Activated CD4-positive, alpha-beta T cell treated with anti-CD3 and anti-CD28 coated beads for 24 hours (primary cell): ENCODE data around the gene PDCL3.

Experiments
- DNase-seq, 2 donors: peaks; one replicate each; pipeline ENCODE4 v3.0.0-alpha.2; 2020; ENCODE audit warnings: low read depth in 2 of 2

Gene PDCL3

DNA sequence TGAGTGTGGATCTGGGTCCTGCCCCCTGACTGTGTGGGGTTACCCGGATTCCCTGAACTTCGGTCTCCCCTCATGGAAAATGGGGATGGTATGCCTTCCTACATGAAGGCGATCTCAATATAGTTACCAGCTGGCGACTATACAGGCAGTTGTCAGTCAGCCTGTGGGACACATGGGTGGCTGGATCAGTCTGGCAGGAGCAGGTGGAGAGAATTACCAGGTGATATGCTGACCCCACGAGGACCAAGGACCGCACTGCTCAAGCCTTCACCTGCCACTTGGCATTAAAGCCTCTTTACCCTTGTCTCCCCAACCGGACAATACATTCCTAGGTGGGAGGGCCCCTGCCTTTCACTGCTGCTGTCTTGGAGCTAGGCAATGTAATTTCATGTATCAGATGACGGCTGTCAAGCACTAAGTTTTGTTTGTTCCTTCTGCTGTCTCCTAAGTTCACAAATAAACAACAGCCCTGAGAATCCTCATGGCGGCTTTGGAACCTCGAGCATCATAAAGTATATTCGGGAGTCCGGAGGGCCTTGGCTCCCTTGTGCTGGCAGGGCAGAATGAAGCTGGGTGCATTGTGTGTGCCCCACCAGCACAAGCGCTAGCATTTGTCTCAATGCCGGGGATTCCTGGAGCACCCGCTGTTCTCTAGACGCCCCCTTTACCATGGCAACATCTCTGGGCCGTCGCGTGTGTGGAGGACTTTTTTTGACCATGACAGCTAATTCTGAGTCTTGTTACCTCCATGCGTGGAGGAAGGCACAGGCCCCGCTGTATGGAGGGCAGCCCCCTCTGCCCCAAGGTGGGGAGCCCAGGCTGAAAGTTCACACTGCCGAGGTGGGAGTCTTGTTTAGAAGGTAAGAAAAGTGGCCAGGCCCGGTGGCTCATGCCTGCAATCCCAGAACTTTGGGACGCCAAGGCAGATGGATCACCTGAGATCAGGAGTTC lies 48.6 kb downstream of the PDCL3 start:
- no peak for DNase-seq

DNA sequence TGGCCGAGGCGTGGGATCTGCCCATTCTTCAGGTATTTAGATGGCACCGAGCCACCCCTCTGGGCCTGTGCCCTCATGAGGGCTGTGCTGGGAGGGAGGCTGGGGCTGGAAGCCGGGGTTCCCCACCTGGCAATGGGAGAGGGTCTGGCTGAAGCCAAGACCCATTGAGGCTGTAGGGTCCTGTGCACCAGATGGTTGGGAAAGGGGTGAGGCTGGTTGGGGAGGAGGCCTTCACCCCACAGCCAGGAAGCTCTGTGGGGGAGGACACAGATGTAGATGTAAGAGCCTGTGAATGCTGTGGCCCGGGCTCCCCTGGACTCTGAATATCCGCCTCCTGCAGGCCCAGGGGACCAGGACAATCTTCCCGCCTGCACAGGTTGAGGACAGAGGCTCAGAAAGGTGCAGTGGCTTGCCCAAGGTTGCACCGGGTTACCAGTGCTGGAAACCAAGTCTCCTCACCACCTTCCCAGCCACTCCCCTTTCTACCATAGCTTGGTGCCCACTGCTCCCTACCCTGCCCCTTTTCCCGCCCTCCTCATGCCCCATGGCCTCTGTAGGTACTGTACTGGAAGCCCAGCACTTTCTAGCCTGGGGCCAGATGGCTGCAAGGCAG lies 49.7 kb downstream of the PDCL3 start:
- DNase-seq: no peak

GRCh38 chr2:100613719-100614118 lies 50.9 kb downstream of the PDCL3 start:
- no peak for DNase-seq

- no peak for DNase-seq
These were observed 51.7 kb downstream of the PDCL3 start for GRCh38 chr2:100614455-100615000.

DNA sequence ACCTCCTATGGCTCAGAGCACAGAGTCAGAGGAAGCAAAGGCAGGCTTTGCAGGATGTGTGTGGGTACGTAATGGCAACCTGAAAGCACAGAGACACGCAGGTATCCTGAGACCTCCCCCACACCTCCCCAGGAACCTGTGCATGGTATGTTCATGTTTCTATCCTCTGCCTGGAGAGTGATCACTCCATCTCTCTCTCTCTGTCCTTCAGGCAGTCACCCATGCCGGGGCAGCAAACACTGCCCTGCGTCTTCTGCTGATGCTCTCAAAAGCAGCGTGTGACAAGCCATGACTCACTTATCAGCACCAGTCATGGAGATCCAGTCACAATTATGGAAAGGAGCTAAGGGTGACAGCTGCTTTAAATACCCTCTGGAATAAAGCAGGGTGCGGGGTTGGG lies 52.7 kb downstream of the PDCL3 start:
- DNase-seq: no peak

GRCh38 chr2:100615886-100616285 lies 53.1 kb downstream of the PDCL3 start:
- DNase-seq: no peak

DNA sequence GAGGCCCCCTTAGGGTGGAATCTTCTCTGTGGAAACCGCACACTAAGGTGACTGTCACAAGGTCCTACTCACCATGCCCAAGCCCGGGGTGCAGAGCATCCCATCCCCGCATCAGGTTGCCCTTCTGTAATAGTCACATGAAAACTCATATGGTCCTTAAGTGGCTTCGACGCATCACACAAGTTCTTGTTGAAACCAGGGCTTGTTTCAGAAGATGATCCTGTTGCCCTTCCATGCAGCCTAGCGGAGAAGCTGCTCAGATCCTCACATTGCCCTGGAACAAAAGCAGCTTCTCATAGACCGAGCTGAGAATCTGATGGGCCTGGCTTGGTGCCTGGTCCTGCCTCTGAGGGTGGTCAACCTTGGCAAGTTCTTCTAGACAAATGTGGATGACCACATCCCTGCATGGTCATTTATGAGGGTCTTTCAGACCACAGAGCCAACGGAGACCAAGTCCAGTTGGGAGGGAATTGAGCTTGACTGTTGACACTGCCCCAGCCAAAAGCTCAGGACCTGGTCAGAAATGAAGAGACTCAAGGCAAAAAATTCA lies 54.1 kb downstream of the PDCL3 start:
- no peak for DNase-seq

DNA sequence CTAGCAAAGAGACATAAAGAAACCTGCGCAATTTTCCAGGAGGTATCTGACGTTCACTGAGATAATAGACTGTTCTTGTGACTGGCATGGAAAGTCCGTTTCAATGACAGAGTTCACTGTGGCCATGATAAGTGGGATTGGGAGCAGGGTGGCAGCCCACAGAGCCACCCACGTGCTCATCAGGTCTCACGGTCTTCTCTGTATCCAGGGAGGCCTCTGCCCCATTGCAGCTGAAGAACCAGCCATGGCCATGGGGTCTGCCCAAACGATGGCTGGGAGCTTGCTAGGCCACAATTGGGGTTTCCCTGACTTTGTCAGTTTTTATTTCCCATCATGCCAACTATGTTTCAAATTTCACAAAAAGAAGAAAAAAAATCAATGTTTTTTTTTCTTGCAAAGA lies 57.2 kb downstream of the PDCL3 start:
- DNase-seq: no peak

GRCh38 chr2:100620481-100620880 lies 57.7 kb downstream of the PDCL3 start:
- no peak for DNase-seq

DNA sequence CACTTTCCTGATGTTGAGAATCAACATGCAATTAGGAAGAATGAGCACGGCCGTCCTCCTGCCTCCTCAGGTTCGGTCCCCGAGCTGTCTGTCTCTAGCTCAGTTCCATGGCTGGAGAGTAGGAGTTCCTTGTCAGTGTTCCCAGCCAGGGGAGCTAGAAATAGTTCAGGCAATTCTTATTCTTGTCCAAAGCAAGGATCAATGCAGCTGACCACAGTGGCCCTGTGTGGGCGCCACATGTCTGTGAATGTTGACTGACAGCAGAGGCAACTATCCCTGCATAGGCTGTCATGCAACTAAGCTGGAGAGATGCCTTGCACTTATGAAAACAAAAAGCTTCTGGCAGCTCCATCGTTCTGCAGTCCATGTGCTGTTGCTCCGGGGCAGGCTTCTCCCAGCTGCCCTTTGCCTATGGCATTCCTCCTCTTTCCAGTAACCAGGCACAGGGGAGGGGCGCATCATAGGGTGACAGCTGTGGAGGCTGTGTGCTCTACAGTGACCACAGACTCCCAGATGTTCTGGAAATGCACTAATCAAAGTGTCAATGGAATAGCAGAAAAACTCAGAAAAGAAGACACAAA lies 58.7 kb downstream of the PDCL3 start:
- DNase-seq: no peak

GRCh38 chr2:100623033-100623715 lies 60.4 kb downstream of the PDCL3 start:
- no peak for DNase-seq

GRCh38 chr2:100623930-100624329 lies 61.1 kb downstream of the PDCL3 start:
- DNase-seq: no peak

- no peak for DNase-seq
These were observed 61.7 kb downstream of the PDCL3 start for GRCh38 chr2:100624536-100624935.

DNA sequence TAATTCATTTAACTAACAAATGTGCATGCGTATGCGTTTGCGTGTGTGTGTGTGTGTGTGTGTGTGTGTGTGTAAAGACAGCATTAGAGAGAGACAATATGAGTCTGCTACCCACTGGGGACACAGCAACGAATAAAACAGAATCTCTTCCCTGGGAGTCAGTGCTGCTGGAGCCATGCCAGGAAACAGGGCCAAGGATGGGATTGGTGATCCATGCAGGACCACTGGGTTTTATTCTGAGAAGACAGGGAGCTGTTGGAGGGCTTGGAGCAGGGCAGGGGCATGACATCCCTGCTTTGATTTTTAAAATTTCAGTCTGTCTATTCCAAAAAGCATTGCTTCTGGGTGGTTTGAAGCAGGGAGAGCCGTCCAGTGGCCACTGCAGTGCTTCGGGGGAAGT lies 62.9 kb downstream of the PDCL3 start:
- DNase-seq: no peak
